NOMO-1 (cell line): ENCODE measurements around the gene MAZ.

Source experiments
- DNase-seq, 2 experiments: peaks; one replicate each; lab custom pipeline; 2025; ENCODE audit not compliant: unreplicated experiment in 2 of 2; lab: John Stamatoyannopoulos, UW

The MAZ gene

GRCh38 chr16:29850998-29851397, 44.7 kb downstream of the MAZ start:
- no peak for DNase-seq

- DNase-seq = no peak
Observed at GRCh38 chr16:29852654-29853053, 46.3 kb downstream of the MAZ start.

- no peak for DNase-seq
Observed at GRCh38 chr16:29854520-29855100, 48.3 kb downstream of the MAZ start.

- DNase-seq = no peak
Observed at GRCh38 chr16:29857133-29857760, 50.9 kb downstream of the MAZ start.

DNA sequence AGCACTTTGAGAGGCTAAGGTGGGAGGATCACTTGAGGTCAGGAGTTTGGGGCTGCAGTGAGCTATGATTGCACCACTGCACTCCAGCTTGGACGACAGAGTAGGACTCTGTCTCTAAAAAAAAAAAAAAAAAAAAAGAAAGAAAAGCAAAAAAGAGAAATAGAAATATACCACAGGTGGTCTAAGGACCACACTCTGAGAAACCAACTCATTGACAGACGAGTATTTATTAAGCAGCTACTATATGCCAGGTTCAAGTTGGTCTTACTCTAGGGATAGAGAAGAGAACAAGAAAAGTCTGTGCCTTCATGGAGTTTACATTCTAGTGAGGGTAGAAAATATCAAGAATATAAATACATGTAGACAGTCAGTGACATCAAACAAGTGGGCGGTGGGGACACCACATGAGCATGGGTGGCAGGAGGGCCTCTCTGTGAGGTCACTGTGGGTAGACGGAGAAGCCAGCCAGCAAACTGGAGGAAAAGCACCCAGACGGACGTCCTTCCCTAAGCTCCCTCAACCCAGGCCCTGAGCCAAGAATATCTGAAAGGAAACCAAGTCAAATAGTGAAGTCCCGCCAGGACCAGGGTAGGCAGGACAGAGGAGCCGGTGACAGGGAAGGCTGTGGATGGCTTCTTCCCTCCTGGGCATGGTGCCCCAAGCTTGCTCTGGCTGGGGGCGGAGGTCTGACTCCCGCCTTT, 52.0 kb downstream of the MAZ start:
- DNase-seq = no peak

- DNase-seq = no peak
Observed at GRCh38 chr16:29858974-29859373, 52.6 kb downstream of the MAZ start.

GRCh38 chr16:29860218-29860617, 53.9 kb downstream of the MAZ start:
- DNase-seq = no peak
